Pancreas (tissue), 10 donors: ENCODE results near the gene COL6A1. TPM values are rescaled to one million over a fixed set of nuclear protein-coding genes. Genes with fewer than 3 reads are reported as not detected.
A peak's percentile ranks its signal among the peaks of the same experiment; 100 is the strongest.

ENCODE experiments used
- ATAC-seq, 4 donors: fragments of 200-7000 bp; cut with Tn5 transposase; one replicate each; pipeline versions ENCODE4 v1.8.0 to v1.9.1; 2020; ENCODE audit warnings: mild to moderate bottlenecking in 4 of 4, moderate library complexity in 4 of 4
- DNase-seq, 6 donors: peaks; one replicate each; pipeline ENCODE4 v3.0.0-alpha.2; 2020
- FAIRE-seq: peaks from 2 replicates; lab custom pipeline; 2012; peaks lifted over from hg19 to GRCh38; lab: Jason Lieb, UNC
- H3K27ac ChIP-seq, 4 donors: fragments of 200-600 bp; sonication (generic); 1 replicate in 3 of 4; 2 replicates in 1 of 4; pipeline versions ENCODE4 v1.5.0 to v1.8.0; 2020
- H3K27me3 ChIP-seq, 4 donors: fragments of 200-600 bp; one replicate each; pipeline ENCODE4 v1.8.0; 2021
- H3K36me3 ChIP-seq, 3 donors: fragments of 200-600 bp; sonication (generic) in 1 of 3; one replicate each; pipeline versions ENCODE4 v1.5.0 to v1.8.0; 2020 to 2021
- H3K4me1 ChIP-seq, 3 donors: fragments of 200-600 bp; one replicate each; pipeline ENCODE4 v1.8.0; 2021
- H3K4me3 ChIP-seq, 4 donors: fragments of 200-600 bp; sonication (generic) in 2 of 4; one replicate each; pipeline versions ENCODE4 v1.5.0 to v1.8.0; 2020 to 2021
- H3K9me3 ChIP-seq, 4 donors: fragments of 200-600 bp; one replicate each; pipeline ENCODE4 v1.8.0; 2021
- CTCF ChIP-seq, 4 donors: fragments of 200-600 bp; sonication (generic) in 3 of 4; IDR thresholded peaks; one replicate each; pipeline versions ENCODE4 v1.5.0 to v1.8.0; 2021; ENCODE audit warnings: antibody characterized with exemption in 4 of 4
- WGBS, 2 donors: extraction: QIAGEN DNeasy Blood & Tissue Kit; methylation state at CpG; one replicate each; pipeline ENCODE4 v1.1.7; 2013; 5-methylcytosine and 5-hydroxymethylcytosine counted together
- intact Hi-C, 3 donors: fragments of 100-400 bp; cut with DNase I; formaldehyde crosslinking; loops; one replicate each; pipeline versions ENCODE4 v1.11.1 to v1.14.2; 2022
- polyA plus RNA-seq, 2 donors: library from polyadenylated mRNA; stranded (reverse); fragments of 200-250 nt; gene quantifications; one replicate each; pipeline ENCODE4 v1.2.3, GENCODE V29; 2013
- total RNA-seq, 6 donors: library from RNA; stranded (reverse); fragmentation: NEBNext Ultra II Directional in 4 of 6; extraction: Animal tissue kit (Norgen Biotek cat#: 25700) in 4 of 6; gene quantifications; one replicate each; pipeline versions ENCODE4 v1.2.1 to v1.2.4, GENCODE V29; 2021 to 2023
- donor health status: healthy with polysubstance abuse.
- donor health status: DM: no; HTN: no; CAD: no; lungs with moderate emphysema.
- donor health status: DM: no; HTN: no; CAD: no.
- donor health status: control.
- donor health status: control.
- donor health status: Bipolar disorder and iron deficiency.
- donor health status: DM: yes; HTN: yes; CAD: no.
- donor health status: DM: no; HTN: no; CAD: no.
- donor health status: DM: no; HTN: no; CAD: no.
- donor health status: DM: yes; HTN: yes; CAD: no.

The COL6A1 gene
- total and polyA plus RNA-seq, 8 donors, result 22.9 to 131 (median 61.2) TPM

GRCh38 chr21:46033410-46034400 is 52.1 kb downstream of the COL6A1 start:
- Histone ChIP-seq H3K27me3 (no peaks in the 10 kb centered on the region), H3K4me1 (no peaks in the 10 kb centered on the region), H3K27ac (no peak overlapping the region), H3K9me3 (no peaks in the 10 kb centered on the region), H3K4me3 (no peak overlapping the region), H3K36me3 (no peaks in the 10 kb centered on the region)
- no peak for TF ChIP-seq CTCF (IDR thresholded peaks at IDR 0.05)
- WGBS, 2 donors, result 48 to 54% methylated on average over 53 to 64 of the region's 64 CpGs
- DNase-seq (peak in 1 of 6 donors; percentile 68), FAIRE-seq (no peak), ATAC-seq (peak in 2 of 4 donors; percentile 23 to 25)
- intact Hi-C loops, result no loop called here

DNA sequence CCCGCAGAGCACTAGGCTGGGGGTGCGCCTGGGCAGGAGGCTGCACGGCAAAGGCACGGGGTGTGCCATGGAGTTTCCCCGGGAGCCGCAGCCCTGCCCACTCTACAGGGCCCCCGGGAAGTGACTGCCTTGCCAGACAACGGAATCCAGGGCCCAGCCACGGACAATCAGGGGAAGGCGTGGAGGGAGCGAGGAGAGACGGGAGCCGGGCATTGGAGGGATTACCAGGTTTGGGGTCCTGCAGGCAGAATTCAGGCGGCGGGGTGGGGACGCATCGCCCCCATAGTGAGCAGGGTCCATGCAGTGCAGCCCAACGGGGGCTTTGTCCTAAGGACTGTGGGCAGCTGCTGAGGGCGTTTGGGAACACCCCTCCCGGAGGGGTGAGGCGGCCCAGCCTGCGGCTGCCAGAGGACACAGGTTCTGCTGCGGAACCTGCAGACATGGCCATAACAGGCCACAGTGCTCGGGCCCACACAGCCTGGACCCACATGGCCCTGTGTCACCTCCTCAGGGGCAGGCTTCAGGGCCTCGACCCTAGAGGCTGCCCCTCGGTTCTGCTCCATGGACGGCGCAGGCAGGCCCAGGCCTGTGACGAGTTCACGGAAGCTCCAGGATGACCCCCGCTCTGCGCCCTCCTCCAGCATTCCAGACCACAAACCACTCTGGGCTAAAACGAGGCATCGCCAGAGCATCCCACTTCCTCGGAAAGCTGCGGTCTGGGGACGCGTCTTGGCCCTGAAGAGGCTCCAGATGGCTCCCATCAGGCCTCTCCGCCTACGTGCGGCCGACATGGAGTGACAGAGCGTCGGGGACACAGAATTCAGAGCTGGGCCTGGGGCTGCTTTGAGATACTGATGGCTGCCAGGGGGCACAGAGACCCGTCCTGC is 54.5 kb downstream of the COL6A1 start:
- TF ChIP-seq CTCF (IDR thresholded peaks at IDR 0.05), result no peak
- H3K4me3 ChIP-seq, result no peak overlapping the region
- no peaks in the 10 kb centered on the region for H3K27me3 ChIP-seq
- ATAC-seq, result peak in 3 of 4 donors; percentile 47 to 65 (median 52)
- peak in 2 of 6 donors; percentile 23 to 54 for DNase-seq
- WGBS, 2 donors, result 83 to 92% methylated on average over 45 of the region's 45 CpGs
- H3K27ac ChIP-seq, result no peak overlapping the region
- intact Hi-C loops, result no loop called here
- no peak for FAIRE-seq
- H3K4me1 ChIP-seq, result no peaks in the 10 kb centered on the region
- H3K9me3 ChIP-seq, result no peaks in the 10 kb centered on the region
- H3K36me3 ChIP-seq, result no peaks in the 10 kb centered on the region

DNA sequence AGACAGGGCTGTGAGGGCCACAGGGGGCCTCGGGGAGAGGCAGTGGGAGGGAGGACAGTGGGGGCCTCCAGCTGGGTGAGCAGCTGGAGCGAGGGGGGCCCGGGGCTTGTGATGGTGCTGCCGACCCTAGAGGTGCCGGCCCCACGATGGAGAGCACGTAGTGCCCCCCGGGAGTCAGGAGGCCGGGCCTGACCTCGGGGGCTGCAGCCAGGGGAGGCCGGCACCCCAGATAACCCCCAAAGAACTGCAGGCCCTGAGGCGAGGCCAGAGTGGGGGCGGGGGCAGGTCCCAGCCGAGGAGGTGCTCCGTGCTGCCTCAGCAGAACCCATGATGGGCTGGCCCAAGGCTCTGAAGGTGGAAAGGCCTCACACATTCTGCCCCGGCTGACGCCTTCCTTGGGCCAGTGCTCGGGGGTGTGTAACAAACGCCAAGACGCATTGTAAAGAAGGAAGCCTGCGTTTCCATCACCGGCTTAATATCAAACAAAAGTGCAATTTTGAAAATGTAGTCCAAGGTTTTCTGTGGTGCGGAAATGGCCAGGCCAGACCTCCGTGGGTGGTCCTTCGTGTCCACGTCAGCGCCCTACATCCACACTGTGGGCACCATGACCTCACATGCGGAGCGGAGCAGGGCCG is 55.2 kb downstream of the COL6A1 start:
- DNase-seq (no peak), ATAC-seq (peak in 1 of 4 donors; percentile 36), FAIRE-seq (no peak)
- Histone ChIP-seq H3K27ac (no peak overlapping the region), H3K9me3 (no peaks in the 10 kb centered on the region), H3K4me3 (no peak overlapping the region), H3K36me3 (no peaks in the 10 kb centered on the region), H3K4me1 (no peaks in the 10 kb centered on the region), H3K27me3 (no peaks in the 10 kb centered on the region)
- intact Hi-C loops, result no loop called here
- 79 to 83% methylated on average over 27 to 30 of the region's 30 CpGs for WGBS, 2 donors
- TF ChIP-seq CTCF (IDR thresholded peaks at IDR 0.05), result no peak

DNA sequence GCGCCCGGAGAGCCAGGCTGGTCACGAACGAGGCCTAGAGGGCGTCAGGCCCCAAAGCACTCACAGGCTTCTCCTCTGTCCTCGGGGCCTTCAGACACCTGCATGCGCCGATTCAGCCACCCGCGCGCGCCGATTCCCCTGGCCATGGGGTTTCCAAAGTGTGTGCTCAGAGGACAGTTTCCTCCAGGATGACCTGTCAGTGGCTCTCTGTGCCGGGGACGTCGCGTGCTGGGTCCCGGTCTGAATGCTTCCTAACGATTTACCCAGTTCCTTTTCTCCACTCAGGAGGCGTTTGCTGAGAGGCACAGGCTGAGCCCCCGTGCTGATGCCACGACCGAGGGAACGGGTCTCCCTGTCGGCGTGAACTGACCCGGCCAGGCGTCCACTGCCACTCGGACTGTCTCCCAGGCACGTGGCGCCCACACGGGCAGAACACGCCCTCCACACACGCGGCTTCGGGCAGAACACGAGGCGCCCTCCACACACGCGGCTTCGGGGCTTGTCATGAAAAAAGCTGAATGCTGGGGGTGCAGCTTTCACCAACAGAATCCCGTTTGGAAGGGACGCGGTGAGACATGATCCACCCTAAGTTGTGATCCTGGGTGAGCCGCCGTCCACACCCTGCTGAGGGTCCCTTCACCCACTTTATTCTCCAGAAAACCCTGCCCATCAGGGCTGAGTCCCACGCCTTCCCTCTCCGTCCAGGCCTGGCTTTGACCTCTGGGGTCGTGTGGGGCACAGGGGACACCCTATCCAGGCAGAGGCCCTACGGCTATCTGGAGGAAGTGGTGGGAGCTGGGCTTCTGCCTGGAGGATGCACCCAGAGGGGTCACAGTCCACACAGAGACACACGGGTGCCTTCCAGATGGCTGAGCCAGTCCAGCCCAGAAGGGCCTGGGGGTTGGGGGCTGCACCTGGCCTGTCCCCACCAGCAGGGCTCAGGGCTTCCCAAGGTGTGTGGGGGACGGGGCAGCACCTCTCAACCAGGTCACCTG is 56.1 kb downstream of the COL6A1 start:
- DNase-seq (no peak), ATAC-seq (no peak), FAIRE-seq (no peak)
- WGBS, 2 donors, result 81 to 86% methylated on average over 52 of the region's 52 CpGs
- no peaks in the 10 kb centered on the region for H3K9me3 ChIP-seq
- no peaks in the 10 kb centered on the region for H3K4me1 ChIP-seq
- no peaks in the 10 kb centered on the region for H3K27me3 ChIP-seq
- no peak for TF ChIP-seq CTCF (IDR thresholded peaks at IDR 0.05)
- no peak overlapping the region for H3K27ac ChIP-seq
- H3K4me3 ChIP-seq, result no peak overlapping the region
- H3K36me3 ChIP-seq, result no peaks in the 10 kb centered on the region
- intact Hi-C loops, result no loop called here
